ENCODE data around the gene TMPRSS5. TPM values are rescaled to one million over a fixed set of nuclear protein-coding genes. Genes with fewer than 3 reads are reported as not detected.

TMPRSS5 gene
- total RNA-seq, 2 donors from 2014 or later, result 1.0 to 1.2 TPM

- Histone ChIP-seq H3K36me3 (ENCODE audit: control insufficient read depth, insufficient read depth, low read length) (no peaks in the 10 kb centered on the region), H3K4me1 (ENCODE audit: control insufficient read depth, insufficient read depth, low read length) (no peaks in the 10 kb centered on the region), H3K4me3 (ENCODE audit: low read length) (no peak overlapping the region), H3K27ac (ENCODE audit: low read depth, low read length) (no peak overlapping the region), H3K9ac (ENCODE audit: extremely low read depth, low read length, poor library complexity, severe bottlenecking) (no peak overlapping the region), H3K9me3 (ENCODE audit: control insufficient read depth, low read length) (peaks cover 11% of the 10 kb centered on the region), H3K27me3 (ENCODE audit: control insufficient read depth, insufficient read depth, low read length, poor library complexity, severe bottlenecking) (no peaks in the 10 kb centered on the region)
- no peaks in the 10 kb centered on the region for H3K4me1 Mint-ChIP-seq
- DNase-seq, result peak; percentile 27
- no peak for TF ChIP-seq CTCF (conservative IDR thresholded peaks at IDR 0.05)
- peaks cover 24% of the 10 kb centered on the region for H3K9me3 Mint-ChIP-seq
- 91 to 97% methylated on average over 13 to 20 of the region's 20 CpGs for WGBS, 2 experiments (ENCODE audit: insufficient coverage in 1 of 2, insufficient read length in 1 of 2)
- no peak overlapping the region for H3K27ac Mint-ChIP-seq
- H3K4me3 Mint-ChIP-seq, result no peak overlapping the region
- H3K36me3 Mint-ChIP-seq (ENCODE audit: low read depth), result peaks cover 9% of the 10 kb centered on the region
- H3K27me3 Mint-ChIP-seq (ENCODE audit: insufficient read depth), result peaks cover 5% of the 10 kb centered on the region
Measured at GRCh38 chr11:113649311-113649710, 56.8 kb downstream of the TMPRSS5 start.

- DNase-seq, result no peak
- peaks cover 24% of the 10 kb centered on the region for H3K9me3 Mint-ChIP-seq
- 91% methylated on average over 1 to 4 of the region's 4 CpGs for WGBS, 2 experiments (ENCODE audit: insufficient coverage in 1 of 2, insufficient read length in 1 of 2)
- H3K27me3 Mint-ChIP-seq (ENCODE audit: insufficient read depth), result peaks cover 5% of the 10 kb centered on the region
- no peaks in the 10 kb centered on the region for H3K4me1 Mint-ChIP-seq
- Histone ChIP-seq H3K9me3 (ENCODE audit: control insufficient read depth, low read length) (peaks cover 11% of the 10 kb centered on the region), H3K4me3 (ENCODE audit: low read length) (no peak overlapping the region), H3K4me1 (ENCODE audit: control insufficient read depth, insufficient read depth, low read length) (no peaks in the 10 kb centered on the region), H3K27me3 (ENCODE audit: control insufficient read depth, insufficient read depth, low read length, poor library complexity, severe bottlenecking) (no peaks in the 10 kb centered on the region), H3K27ac (ENCODE audit: low read depth, low read length) (no peak overlapping the region), H3K9ac (ENCODE audit: extremely low read depth, low read length, poor library complexity, severe bottlenecking) (no peak overlapping the region), H3K36me3 (ENCODE audit: control insufficient read depth, insufficient read depth, low read length) (no peaks in the 10 kb centered on the region)
- no peak overlapping the region for H3K4me3 Mint-ChIP-seq
- H3K36me3 Mint-ChIP-seq (ENCODE audit: low read depth), result peaks cover 9% of the 10 kb centered on the region
- H3K27ac Mint-ChIP-seq, result no peak overlapping the region
- no peak for TF ChIP-seq CTCF (conservative IDR thresholded peaks at IDR 0.05)
Measured at GRCh38 chr11:113647856-113648255, 58.3 kb downstream of the TMPRSS5 start.

GRCh38 chr11:113647108-113647507 lies 59.0 kb downstream of the TMPRSS5 start:
- Mint-ChIP-seq H3K27ac (no peak overlapping the region), H3K36me3 (ENCODE audit: low read depth) (peaks cover 9% of the 10 kb centered on the region), H3K4me3 (no peak overlapping the region), H3K27me3 (ENCODE audit: insufficient read depth) (peaks cover 4% of the 10 kb centered on the region), H3K9me3 (peaks cover 24% of the 10 kb centered on the region), H3K4me1 (no peaks in the 10 kb centered on the region)
- Histone ChIP-seq H3K27ac (ENCODE audit: low read depth, low read length) (no peak overlapping the region), H3K9me3 (ENCODE audit: control insufficient read depth, low read length) (peaks cover 11% of the 10 kb centered on the region), H3K36me3 (ENCODE audit: control insufficient read depth, insufficient read depth, low read length) (no peaks in the 10 kb centered on the region), H3K9ac (ENCODE audit: extremely low read depth, low read length, poor library complexity, severe bottlenecking) (no peak overlapping the region), H3K4me3 (ENCODE audit: low read length) (no peak overlapping the region), H3K27me3 (ENCODE audit: control insufficient read depth, insufficient read depth, low read length, poor library complexity, severe bottlenecking) (no peaks in the 10 kb centered on the region), H3K4me1 (ENCODE audit: control insufficient read depth, insufficient read depth, low read length) (no peaks in the 10 kb centered on the region)
- DNase-seq, result peak; percentile 38
- 81% methylated on average over 2 to 3 of the region's 3 CpGs for WGBS, 2 experiments (ENCODE audit: insufficient coverage in 1 of 2, insufficient read length in 1 of 2)
- no peak for TF ChIP-seq CTCF (conservative IDR thresholded peaks at IDR 0.05)

All from endodermal cell (in vitro differentiated cells).